Activated CD4-positive, alpha-beta T cell treated with anti-CD3 and anti-CD28 coated beads, Interleukin-2, Interleukin-4, amounts not matched to agents 100 ng/mL and 50 ng/mL, durations not matched to agents 16 hours and 8 hours (primary cell): ENCODE results near the gene DHCR7.

Experiments
- DNase-seq: peaks from one replicate; pipeline ENCODE4 v3.0.0-alpha.2; 2020; ENCODE audit warnings: low spot score

DHCR7 gene, protein sequence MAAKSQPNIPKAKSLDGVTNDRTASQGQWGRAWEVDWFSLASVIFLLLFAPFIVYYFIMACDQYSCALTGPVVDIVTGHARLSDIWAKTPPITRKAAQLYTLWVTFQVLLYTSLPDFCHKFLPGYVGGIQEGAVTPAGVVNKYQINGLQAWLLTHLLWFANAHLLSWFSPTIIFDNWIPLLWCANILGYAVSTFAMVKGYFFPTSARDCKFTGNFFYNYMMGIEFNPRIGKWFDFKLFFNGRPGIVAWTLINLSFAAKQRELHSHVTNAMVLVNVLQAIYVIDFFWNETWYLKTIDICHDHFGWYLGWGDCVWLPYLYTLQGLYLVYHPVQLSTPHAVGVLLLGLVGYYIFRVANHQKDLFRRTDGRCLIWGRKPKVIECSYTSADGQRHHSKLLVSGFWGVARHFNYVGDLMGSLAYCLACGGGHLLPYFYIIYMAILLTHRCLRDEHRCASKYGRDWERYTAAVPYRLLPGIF

DNA sequence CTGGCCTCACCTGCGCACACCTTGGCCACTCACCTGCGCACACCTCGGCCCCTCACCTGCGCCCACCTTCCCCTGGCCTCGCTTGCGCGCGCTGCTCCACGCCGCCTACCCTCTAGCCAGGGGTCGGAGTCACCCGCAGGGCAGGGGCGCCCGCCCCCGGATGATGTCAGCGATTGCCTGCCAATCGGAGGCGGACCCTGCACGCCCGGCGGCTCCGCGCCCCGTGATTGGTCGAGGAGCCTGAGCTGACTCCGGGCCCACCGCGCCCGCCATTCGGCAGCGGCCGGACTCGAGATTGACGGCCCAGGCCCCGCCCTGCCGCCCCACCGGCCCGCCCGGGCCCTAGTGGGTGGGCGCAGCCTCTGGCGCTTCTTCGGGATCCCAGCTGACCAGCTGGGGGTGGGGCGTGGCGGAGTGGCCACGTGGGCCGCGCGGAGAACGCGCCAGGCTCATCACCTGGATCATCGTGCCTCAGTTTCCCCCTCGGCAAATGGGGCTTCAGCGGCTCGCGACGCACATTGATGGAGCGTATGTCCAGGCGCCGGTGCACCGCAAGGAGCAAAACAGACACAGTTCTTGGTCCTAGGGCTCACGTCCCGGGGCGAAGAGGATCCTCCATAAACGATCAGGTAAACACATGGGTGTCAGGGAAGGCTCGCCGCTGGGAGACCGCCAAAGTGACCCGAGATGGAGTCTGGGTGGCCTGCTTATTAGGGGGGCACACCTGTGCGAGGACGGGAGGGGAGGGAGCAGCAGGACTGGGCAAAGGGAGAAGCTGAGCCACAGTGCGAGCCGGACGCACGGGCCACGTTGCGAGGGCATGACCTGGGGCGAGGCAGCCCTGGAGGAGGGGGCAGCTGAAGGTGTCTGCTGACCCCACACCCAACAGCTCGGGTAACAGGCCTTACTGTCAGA, at the start of gene DHCR7:
Gene DHCR7, minus strand, starts transcription at position 137 of the 915 bp plus-strand sequence. CDS start 3,441 bp downstream, outside the sequence.
- DNase-seq: peak; percentile 97

DNA sequence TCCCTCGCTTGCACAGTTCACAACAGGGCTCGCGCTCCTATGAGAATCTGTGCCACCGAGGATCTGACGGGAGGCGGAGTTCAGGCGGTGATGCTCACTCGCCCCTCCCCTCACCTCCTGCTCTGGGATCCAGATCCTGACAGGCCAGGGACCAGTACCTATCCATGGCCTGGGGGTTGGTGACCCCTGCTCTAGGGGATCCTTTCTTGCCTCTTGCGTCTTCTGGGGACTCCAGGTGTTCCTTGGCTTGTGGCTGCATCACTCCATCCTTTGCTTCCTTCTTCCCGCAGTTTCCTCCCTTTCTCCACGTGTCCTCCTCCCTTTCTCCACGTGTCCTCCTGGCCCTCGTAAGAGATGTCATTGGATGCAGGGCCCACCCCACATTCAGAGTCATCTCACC, 48.2 kb upstream of the DHCR7 start:
- DNase-seq: no peak

DNA sequence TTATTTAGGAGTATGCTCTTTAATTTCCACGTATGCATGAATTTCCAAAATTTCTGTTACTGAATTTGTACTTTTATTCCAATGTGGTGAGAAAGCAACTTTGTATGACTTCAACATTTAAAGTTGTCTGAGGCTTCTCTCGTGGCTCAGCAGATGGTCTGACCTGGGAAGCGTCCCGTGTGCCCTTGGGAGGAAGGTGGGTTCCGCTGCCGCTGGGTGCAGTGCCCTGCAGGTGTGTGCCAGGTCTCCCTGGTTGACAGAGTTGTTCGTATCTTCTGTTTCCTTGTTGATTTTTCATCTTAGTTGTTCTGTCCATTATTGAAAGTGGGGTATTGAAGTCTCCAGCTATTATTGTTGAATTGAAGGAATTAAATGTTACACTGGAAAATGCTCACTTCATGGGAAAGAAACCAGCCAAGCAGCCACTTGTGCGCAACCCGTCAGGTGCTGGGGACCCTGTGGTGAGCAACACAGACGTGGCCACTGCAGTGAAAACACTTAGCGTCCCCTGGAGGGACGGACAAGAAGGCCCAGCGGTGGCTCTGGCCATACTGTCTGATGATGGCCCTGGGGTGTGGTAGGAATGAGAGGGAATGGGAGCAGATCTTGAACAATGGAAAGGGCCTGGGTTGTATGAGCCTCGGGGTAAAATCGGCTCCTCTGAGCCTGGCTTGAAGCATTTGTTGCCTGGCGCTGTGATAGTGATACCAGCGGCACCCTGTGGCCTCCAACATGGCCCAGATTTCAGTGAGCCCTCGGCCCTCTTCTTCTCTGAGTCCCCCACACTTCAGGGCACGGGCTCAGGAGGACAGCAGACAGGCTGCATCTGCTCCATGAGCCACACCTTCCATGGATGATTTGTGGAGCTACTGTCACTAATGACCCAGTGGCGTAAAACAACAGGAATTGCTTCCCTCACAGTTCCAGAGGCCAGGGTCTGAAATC, 47.4 kb upstream of the DHCR7 start:
- DNase-seq: no peak

DNA sequence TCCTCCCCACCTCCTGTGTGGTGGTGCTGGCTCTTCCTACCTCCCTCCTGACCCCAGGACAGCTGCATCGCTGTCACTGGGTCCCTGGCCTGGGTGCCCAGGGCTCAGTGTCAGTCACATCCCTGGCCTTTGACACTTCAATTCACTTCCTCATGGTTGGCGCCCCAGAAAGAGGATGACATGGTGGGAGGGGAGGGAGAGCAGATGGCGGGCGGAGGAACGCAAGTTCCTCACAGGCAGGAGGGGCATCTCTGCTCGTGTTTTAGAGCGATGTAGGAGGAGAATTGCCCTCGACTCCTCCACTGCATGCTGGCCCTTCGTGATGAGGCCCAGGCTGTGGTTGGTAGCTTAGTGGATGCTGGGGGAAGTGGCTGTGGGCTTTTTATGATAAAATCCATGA, 43.7 kb upstream of the DHCR7 start:
- DNase-seq: no peak

DNA sequence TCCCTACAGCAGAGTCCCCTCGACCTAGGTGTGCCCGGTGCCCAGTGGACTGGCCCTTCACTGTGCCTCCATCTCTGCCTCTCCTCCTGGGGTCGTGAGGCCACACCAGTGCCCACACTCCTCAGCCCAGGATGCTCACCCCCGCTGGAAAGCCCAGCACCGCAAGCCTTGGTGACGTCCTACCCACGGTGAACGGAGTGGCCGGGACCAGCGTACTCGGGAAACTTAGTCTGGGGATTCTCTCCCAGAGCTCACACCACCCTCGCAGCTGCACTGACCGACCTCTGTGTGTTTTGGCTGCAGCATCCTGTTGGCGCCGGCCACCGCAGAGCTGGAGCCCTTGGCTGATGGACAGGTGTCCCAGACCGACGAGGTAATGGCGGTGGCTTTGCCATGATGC, 43.3 kb upstream of the DHCR7 start:
- DNase-seq: no peak

DNA sequence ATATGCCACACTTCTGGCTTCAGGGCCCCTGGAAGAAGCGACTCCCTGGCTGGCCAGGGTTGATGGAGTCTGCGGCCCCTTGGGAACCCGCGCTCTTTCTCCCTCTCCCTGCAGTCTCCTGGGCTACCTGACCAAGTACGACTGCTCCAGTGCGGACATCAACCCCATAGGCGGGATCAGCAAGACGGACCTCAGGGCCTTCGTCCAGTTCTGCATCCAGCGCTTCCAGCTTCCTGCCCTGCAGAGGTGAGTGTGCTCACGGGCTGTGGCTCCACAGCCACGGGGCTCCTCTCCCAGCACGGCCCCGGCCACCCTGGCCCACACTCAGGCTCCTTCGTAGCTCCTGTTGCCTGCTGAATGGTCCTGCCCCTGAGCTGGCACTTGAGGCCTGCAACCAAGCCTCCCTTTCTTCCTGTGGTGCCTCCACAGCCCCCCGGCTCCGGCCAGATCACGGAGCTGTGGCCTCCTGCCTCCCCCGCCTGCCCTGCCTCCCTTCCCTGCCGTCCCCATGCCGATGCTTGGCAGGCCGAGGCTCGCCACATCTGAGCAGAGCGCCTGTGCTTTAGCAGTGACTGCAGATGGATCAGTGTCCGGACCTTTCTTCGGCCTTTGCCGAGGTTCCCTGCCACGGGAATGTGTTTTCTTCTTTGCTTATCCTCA, 42.7 kb upstream of the DHCR7 start:
- DNase-seq: no peak

DNA sequence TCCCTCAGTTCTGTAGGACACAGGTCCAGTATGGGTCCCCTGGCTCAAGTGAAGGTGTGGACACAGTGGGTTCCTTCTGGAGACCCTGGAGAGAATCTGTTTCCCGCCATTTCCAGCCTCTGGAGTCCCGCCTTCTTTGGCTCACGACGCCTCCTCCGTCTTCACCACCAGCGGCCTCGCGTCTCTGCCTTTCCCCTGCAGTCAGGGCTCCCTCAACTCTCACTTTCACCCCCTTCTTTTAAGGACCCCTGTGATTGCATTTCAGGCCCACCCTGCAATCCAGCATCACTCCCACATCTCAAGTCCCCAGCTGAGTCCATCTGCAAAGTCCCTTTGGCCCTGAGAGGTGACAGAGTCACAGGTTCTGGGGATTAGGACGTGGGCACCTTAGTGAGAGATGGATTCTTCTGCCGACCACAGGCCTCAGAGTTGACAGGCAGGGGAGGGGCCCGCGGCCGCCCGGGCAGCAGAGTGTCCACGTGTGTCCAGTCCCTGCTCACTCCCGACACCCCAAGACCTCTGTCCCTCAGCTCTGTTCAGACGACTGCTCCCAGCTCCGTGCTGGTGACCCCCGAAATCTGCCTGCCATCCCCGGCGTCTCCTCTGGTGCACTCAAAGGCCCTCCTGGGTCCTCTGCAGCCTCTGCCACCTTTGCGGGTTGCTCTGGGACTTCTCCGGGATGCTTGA, 42.0 kb upstream of the DHCR7 start:
- no peak for DNase-seq

DNA sequence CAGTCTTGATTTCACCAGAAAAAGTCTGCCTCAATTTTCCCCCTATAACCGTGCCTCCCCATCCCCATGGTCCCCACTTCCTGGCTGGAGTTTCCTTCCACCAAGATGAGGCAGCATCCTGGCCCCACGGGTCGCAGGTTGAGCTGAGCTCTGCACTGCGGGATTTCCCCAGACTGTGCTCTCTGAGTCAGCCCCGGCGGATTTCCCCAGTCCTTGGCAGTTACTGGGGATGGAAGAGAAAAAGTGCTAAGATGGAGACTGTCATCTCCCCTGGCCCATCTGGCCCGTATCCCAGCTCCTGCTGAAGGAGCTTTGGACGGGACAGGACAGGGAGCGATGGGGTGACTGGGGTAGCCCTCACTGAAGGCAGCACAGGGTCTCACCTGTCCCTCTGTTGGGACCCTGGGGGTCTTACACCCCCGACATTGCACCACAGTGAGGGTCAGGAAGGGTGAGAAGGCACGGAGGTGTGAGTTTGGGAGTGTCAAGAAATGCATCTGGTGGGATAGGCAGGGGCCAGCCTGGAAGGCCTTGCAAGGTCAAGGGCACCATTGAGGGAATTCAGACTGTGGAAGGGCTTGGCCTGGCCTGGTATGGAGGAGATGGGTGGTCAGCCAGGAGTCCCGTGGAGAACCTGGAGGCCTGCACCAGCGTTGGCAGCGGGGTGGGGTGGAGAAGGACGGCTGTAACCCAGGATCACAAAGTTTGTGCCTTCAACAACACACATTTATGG, 41.3 kb upstream of the DHCR7 start:
- DNase-seq: peak; percentile 69

DNA sequence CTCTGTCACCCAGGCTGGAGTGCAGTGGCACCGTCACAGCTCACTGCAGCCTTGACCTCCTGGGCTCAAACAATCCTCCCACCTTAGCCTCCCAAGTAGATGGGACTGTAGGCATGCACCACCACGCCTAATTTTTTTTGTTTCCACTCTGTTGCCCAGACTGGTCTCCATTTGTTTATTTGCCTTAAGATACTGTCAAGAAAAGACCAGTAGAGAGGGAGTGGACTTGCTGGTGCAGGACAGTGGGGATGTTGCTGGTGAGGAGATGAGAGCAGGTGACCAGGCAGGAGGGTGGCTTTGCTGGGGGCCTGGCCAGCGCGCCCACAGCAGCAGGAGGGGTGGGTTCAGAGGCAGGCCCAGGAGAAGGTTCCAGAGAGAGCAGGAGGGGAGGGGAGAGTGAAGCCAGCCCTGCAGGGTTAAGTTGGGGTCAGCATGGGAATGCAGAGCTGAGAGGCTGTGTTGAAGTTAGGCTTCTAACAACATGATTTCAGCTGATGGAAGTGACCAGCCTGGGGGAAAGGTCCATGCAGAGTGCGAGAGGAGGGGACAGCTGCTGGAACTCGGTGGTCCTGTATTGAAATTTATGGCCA, 40.6 kb upstream of the DHCR7 start:
- DNase-seq: no peak

DNA sequence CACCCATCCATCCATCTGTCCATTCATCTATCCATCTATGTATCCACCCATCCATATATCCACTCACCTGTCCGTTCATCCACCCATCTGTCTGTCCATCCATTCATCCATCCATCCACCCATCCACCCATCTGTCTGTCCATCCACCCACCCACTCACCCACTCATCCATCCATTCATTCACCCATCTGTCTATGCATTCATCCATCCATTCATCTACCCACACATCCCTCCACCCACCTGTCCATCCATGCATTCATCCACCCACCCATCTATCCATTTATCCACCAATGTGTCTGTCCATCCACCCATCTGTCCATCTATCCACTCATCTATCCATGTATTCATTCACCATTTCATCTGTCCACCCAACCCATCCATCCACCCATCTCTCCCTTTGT, 38.1 kb upstream of the DHCR7 start:
- DNase-seq: no peak

DNA sequence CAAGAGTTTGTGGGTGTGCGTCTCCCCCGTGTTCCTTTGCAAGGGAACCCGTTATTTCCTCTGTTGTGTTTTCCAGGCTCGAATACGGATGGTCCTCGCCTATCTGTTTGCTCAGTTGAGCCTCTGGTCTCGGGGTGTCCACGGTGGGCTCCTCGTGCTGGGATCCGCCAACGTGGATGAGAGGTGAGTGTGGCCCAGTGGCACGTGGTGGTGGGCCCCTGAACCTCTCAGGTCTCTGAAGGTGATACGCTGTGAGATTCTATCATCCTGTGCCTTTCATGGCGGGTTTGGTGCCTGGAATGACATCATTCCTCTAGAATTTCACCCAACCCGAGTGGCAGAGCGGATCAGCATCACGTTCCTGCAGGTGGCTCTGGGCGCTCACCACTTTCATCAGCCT, 37.3 kb upstream of the DHCR7 start:
- no peak for DNase-seq

DNA sequence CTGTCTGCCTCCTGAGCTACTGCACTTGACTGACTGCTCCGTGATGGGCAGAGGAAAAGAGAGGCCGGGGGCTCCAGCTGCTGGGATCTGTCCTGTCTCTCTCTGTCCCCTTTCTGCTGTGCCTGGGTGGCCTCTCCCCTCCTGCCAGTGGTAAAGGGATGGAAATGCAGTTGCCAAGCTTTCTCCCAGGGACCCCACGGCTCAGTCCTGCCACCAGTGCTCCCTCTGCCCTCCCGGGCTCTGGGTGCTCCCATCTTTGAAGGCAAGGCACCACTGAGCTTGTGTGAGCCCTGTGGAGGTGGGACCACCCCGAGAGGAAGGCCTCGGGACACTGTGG, 36.8 kb upstream of the DHCR7 start:
- DNase-seq: no peak

DNA sequence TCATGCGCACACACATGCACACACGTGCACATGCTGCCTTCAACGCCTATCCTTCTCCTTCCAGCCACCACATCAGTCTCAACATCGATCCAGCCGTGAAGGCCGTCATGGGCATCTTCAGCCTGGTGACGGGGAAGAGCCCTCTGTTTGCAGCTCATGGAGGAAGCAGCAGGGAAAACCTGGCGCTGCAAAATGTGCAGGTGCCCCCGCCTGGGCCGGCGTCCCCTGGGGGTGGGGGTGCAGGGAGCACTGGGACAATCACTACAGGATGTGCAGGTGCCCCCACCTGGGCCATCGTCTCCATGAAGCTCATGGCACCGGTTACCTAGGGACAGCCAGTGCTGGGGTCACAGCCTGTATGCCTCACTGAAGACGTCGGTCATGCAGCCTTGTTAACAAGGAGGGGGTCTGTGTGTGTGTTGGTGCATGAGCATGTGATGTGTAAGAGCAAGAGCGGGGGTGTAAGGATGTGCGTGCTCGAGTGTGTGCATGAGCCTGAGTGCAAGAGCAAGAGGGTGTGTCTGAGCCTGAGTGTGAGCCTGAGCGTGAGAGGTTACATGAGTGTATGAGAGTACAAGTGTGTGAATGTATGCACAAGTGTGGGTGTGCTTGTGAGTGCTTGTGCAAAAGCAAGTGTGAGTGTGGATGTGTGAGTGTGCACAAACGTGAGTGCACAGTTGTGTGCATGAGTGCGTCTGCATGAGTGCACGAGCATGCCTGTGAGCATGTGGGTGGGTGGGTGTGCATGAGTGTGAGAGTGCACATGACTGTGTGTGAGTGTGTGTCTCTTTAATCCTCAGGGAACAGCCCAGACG, 36.3 kb upstream of the DHCR7 start:
- DNase-seq: no peak

DNA sequence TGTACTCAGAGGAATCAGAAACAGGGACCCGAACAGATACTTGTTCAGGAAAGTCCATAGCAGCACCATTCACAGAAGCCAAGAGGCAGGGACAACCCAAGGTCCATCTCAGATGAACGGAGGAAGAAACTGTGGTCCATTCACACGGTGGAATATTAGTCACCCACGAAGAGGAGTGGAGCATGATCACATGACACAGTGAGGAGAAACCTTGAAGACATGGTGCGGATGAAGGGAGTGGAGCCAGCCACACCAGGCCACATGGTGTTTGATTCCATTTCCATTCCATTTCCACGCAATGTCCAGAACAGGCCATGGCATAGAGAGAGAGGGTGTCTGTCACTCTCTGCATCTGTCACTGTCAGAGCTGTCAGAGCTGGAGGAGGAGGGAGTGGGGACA, 35.5 kb upstream of the DHCR7 start:
- no peak for DNase-seq

DNA sequence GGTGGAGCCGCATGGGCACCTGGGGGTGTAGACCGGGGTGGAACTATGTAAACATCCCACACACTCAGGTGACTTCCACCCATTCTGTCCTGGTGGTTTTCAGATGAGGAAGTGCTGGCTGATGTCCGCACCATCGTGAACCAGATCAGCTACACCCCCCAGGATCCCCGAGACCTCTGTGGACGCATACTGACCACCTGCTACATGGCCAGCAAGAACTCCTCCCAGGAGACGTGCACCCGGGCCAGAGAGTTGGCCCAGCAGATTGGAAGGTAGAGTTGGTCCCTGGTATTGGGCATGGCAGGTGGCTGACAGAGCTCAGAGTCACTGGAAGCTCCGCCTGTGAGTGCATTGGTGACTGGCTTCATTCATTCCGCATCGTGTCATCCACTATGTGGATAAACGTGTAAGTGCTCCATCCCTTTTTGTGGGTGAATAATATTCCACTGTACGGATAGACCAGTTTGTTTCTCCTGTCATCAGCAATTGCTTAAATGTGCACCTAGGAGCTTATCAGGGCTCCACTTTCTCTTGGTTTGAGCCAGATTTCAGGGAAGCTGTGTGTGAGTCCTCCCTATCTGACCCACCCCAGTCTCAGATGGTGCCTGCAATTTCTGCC, 34.7 kb upstream of the DHCR7 start:
- no peak for DNase-seq

DNA sequence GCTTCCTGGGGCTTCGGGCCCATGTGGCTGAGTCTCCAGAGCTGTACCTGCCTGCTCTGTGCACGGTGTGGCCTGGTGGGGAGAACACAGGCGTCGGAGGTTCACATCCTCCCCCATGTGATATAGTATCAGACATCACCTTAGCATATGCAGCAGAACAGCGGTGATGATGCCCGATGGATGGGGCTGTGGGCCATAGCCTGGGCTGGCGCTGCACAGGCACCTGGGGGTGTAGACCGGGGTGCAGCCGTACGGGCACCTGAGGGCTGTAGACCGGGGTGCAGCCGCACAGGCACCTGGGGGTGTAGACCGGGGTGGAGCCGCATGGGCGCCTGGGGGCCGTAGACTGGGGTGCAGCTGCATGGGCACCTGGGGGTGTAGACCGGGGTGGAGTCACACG, 34.0 kb upstream of the DHCR7 start:
- DNase-seq: no peak

DNA sequence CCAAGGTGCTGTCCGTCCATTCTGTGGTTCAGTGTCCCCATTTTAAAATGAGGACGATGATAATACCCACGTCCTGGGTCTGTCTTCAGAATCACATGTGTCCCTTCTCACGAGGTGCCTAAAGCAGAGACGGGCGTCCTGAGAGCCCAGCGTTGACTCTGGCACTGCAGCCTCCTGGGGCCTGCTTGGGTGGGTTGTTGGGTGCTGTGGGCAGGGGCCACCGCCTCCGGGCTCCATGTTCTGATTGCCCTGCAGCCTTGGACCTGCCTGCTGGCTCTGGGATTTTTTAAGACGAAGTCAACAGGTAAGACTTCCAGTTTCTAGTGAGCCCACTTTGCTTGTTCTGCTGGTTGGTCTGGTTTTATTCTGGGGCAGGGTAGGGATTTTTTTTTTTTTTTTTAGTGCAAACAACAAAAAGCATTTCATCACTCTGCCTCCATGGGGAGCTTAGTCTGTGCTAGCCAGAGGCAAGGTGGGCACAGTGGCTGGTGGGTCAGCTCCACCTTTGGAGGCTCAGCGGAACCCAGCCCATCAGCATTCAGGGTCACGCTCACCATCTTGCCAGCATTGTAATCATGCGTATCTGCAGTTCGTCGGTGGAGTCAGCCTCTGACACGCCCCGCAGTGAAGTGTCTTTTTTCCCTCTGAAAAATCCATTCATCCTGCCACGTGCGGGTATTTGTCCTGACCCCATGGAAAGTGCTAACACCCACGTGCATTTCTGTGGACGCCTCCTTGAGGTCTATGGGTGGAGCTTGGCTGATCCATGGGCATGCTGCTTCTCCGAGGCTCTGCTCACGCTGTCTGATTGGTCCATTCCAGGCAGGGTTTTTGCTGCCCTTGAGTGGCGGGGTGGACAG, 33.1 kb upstream of the DHCR7 start:
- DNase-seq: no peak

DNA sequence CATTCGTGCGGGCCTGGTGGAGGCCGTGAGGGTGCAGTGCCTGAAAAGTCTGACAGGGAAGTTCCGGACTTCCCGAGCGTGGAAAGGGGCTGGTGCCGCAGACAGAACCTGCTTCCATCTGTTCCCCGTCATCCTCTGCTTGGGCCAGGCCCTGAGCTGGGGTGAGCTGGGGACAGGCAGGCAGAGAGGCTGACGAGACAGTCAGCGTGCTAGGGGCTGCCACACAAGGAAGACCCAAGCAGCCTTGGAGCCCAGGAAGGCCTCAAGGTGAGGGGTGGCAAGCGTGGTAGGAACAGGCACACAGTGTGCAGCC, 30.3 kb upstream of the DHCR7 start:
- no peak for DNase-seq
